Esophagus squamous epithelium (tissue), 4 donors: ENCODE data around the gene DDAH1.

Experiments
- CTCF ChIP-seq, 6 experiments: fragments of 450-650 bp in 4 of 6; fragments of 200-600 bp in 2 of 6; sonication (generic) in 2 of 6; IDR thresholded peaks; one replicate each; pipeline ENCODE4 v1.5.1; 2016 to 2019; ENCODE audit warnings: antibody characterized with exemption in 6 of 6, mild to moderate bottlenecking in 4 of 6, moderate library complexity in 4 of 6
- POLR2A ChIP-seq, 4 donors: fragments of 450-650 bp; IDR thresholded peaks; one replicate each; pipeline ENCODE4 v1.6.1; 2017; ENCODE audit warnings: antibody characterized with exemption in 4 of 4, mild to moderate bottlenecking in 4 of 4, moderate library complexity in 3 of 4

- TF ChIP-seq CTCF (IDR thresholded peaks at IDR 0.05) (no peak), POLR2A (IDR thresholded peaks at IDR 0.05) (peak in 3 of 4 donors; percentile 86 to 96 (median 95))
Observed at GRCh38 chr1:85276215-85276977, 188.6 kb downstream of the DDAH1 start, which contains the start of gene BCL10.
